ENCODE measurements around the gene STEAP3. TPM values are rescaled to one million over a fixed set of nuclear protein-coding genes. Genes with fewer than 3 reads are reported as not detected.

The STEAP3 gene
- total and polyA plus RNA-seq, 2 donors (not counting 1 experiment from before 2014, with no cell fraction given), result 1.1 to 1.6 TPM

DNA sequence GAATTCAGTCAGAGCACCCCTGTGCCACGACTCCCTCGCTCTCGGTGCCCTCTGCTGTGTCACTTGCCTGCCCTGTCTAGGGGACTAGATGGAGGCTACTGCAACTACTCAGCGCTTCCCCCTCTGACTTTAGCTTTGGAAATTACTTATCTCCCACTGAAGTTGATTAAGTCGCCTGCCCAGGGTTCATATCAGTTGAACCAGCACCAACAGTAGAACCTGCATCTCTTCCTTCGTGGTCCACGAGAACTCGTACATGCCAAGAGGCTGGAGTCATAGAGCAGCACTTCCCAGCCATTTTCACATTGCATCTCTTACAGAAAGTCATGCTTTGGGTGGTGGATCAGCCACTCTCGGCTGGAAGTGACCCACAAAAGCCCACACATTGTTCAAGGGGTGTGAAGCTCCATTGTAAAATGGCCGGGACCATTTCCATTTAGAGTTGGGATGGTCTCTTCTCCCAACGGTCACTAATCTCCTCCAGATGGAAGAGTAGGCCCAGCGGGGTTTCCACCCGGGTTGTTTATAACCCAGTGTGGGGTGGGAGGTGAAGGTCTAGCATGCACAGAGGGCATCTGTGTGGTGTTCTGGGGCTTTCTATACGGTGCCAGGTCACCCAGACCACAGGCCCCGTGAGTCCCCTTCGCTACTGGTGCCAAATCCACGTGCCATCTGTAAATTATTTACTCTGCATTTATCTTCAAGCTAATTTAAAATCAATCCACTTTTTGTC, 38.0 kb downstream of the STEAP3 start:
- Histone ChIP-seq H3K4me2 (replicated peaks; ENCODE audit: low read depth, low read length, poor library complexity, severe bottlenecking) (no peak overlapping the region), H2AFZ (ENCODE audit: insufficient read depth, low read depth, low read length, poor library complexity, severe bottlenecking) (no peak overlapping the region), H4K20me1 (ENCODE audit: control insufficient read depth, insufficient read depth, low read length, poor library complexity, severe bottlenecking) (no peaks in the 10 kb centered on the region), H3K36me3 (replicated peaks in 1 of 2; ENCODE audit: control extremely low read depth in 1 of 2, control insufficient read depth in 1 of 2, extremely low read depth in 1 of 2, insufficient read depth in 2 of 2, low read length in 1 of 2) (no peaks in the 10 kb centered on the region), H3K9ac (ENCODE audit: low read length) (no peak overlapping the region), H3K27ac (ENCODE audit: low read length in 2 of 2) (no peak overlapping the region), H3K27me3 (replicated peaks in 1 of 4; ENCODE audit: control extremely low read depth in 1 of 4, control insufficient read depth in 3 of 4, insufficient read depth in 4 of 4, low read length in 3 of 4) (no peaks in the 10 kb centered on the region), H3K9me3 (ENCODE audit: control extremely low read depth in 1 of 3, control insufficient read depth in 2 of 3, insufficient read depth in 1 of 3, low read length in 2 of 3) (no peaks in the 10 kb centered on the region), H3K4me1 (ENCODE audit: control insufficient read depth in 2 of 2, insufficient read depth in 2 of 2, low read length in 2 of 2) (no peaks in the 10 kb centered on the region), H3K79me2 (ENCODE audit: control insufficient read depth, insufficient read depth, low read length) (no peaks in the 10 kb centered on the region), H3K4me3 (ENCODE audit: control extremely low read depth in 1 of 5, extremely low read depth in 1 of 5, insufficient read depth in 1 of 5, low read depth in 2 of 5, low read length in 4 of 5) (no peak overlapping the region)
- no peak for DNase-seq
- ChIA-PET POLR2A (no interaction called here), CTCF (no interaction called here)
- Mint-ChIP-seq H3K4me3 (no peak overlapping the region), H3K4me1 (no peaks in the 10 kb centered on the region), H3K9me3 (ENCODE audit: insufficient read depth) (no peaks in the 10 kb centered on the region), H3K27ac (no peak overlapping the region), H3K27me3 (peaks cover 11% of the 10 kb centered on the region)
- intact Hi-C loops (cut with micrococcal nuclease), result no loop called here
- ATAC-seq (ENCODE audit: low read depth), result no peak
- TF ChIP-seq, protein P1, sequence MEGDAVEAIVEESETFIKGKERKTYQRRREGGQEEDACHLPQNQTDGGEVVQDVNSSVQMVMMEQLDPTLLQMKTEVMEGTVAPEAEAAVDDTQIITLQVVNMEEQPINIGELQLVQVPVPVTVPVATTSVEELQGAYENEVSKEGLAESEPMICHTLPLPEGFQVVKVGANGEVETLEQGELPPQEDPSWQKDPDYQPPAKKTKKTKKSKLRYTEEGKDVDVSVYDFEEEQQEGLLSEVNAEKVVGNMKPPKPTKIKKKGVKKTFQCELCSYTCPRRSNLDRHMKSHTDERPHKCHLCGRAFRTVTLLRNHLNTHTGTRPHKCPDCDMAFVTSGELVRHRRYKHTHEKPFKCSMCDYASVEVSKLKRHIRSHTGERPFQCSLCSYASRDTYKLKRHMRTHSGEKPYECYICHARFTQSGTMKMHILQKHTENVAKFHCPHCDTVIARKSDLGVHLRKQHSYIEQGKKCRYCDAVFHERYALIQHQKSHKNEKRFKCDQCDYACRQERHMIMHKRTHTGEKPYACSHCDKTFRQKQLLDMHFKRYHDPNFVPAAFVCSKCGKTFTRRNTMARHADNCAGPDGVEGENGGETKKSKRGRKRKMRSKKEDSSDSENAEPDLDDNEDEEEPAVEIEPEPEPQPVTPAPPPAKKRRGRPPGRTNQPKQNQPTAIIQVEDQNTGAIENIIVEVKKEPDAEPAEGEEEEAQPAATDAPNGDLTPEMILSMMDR (IDR thresholded peaks at IDR 0.05), result no peak
- no peak for TF ChIP-seq EZH2 (IDR thresholded peaks at IDR 0.05; ENCODE audit: borderline replicate concordance, insufficient read depth, low read depth, low read length, poor library complexity, severe bottlenecking)
- WGBS (ENCODE audit: insufficient coverage), result 85% methylated on average over 8 of the region's 17 CpGs

GRCh38 chr2:119263025-119263424, 39.4 kb downstream of the STEAP3 start:
- Histone ChIP-seq H3K4me2 (replicated peaks; ENCODE audit: low read depth, low read length, poor library complexity, severe bottlenecking) (no peak overlapping the region), H3K27ac (ENCODE audit: low read length in 2 of 2) (no peak overlapping the region), H3K9ac (ENCODE audit: low read length) (no peak overlapping the region), H2AFZ (ENCODE audit: insufficient read depth, low read depth, low read length, poor library complexity, severe bottlenecking) (no peak overlapping the region), H3K27me3 (replicated peaks in 1 of 4; ENCODE audit: control extremely low read depth in 1 of 4, control insufficient read depth in 3 of 4, insufficient read depth in 4 of 4, low read length in 3 of 4) (no peaks in the 10 kb centered on the region), H3K79me2 (ENCODE audit: control insufficient read depth, insufficient read depth, low read length) (no peaks in the 10 kb centered on the region), H3K4me3 (ENCODE audit: control extremely low read depth in 1 of 5, extremely low read depth in 1 of 5, insufficient read depth in 1 of 5, low read depth in 2 of 5, low read length in 4 of 5) (no peak overlapping the region), H3K36me3 (replicated peaks in 1 of 2; ENCODE audit: control extremely low read depth in 1 of 2, control insufficient read depth in 1 of 2, extremely low read depth in 1 of 2, insufficient read depth in 2 of 2, low read length in 1 of 2) (no peaks in the 10 kb centered on the region), H3K9me3 (ENCODE audit: control extremely low read depth in 1 of 3, control insufficient read depth in 2 of 3, insufficient read depth in 1 of 3, low read length in 2 of 3) (no peaks in the 10 kb centered on the region), H4K20me1 (ENCODE audit: control insufficient read depth, insufficient read depth, low read length, poor library complexity, severe bottlenecking) (no peaks in the 10 kb centered on the region), H3K4me1 (ENCODE audit: control insufficient read depth in 2 of 2, insufficient read depth in 2 of 2, low read length in 2 of 2) (no peaks in the 10 kb centered on the region)
- WGBS (ENCODE audit: insufficient coverage), result 92% methylated on average over 22 of the region's 23 CpGs
- H3K9me3 Mint-ChIP-seq (ENCODE audit: insufficient read depth), result no peaks in the 10 kb centered on the region
- DNase-seq, result no peak
- H3K4me1 Mint-ChIP-seq, result no peaks in the 10 kb centered on the region
- ATAC-seq (ENCODE audit: low read depth), result no peak
- TF ChIP-seq, protein P1 (IDR thresholded peaks at IDR 0.05), result no peak
- no peak for TF ChIP-seq EZH2 (IDR thresholded peaks at IDR 0.05; ENCODE audit: borderline replicate concordance, insufficient read depth, low read depth, low read length, poor library complexity, severe bottlenecking)
- POLR2A ChIA-PET, result no interaction called here
- H3K4me3 Mint-ChIP-seq, result no peak overlapping the region
- H3K27ac Mint-ChIP-seq, result no peak overlapping the region
- CTCF ChIA-PET, result no interaction called here
- intact Hi-C loops (cut with micrococcal nuclease), result no loop called here
- H3K27me3 Mint-ChIP-seq, result peaks cover 12% of the 10 kb centered on the region

Measured in B cell (primary cell).